ENCODE results near the gene RALGAPB. TPM values are rescaled to one million over a fixed set of nuclear protein-coding genes. Genes with fewer than 3 reads are reported as not detected.
"Not testable (repeated sequence)": the region's sequence is repeated elsewhere in the genome, so short reads cannot be mapped to it uniquely, and the experiment has no call there.

The RALGAPB gene
- total and polyA plus RNA-seq, 2 of the 13 experiments (the other 11 are each of a cell fraction or from before 2014, with no cell fraction given) = 17.6 to 30.6 TPM

DNA sequence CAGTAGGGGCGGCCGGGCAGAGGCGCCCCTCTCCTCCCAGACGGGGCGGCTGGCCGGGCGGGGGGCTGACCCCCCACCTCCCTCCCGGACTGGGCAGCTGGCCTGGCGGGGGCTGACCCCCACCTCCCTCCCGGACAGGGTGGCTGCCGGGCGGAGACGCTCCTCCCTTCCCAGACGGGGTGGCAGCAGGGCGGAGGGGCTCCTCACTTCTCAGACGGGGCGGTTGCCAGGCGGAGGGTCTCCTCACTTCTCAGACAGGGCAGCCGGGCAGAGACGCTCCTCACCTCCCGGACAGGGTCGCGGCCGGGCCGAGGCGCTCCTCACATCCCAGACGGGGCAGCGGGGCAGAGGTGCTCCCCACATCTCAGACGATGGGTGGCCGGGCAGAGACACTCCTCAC, 11.1 kb upstream of the RALGAPB start:
- H3K4me2 ChIP-seq (ENCODE audit: low read depth, low read length); CTCF ChIA-PET (ENCODE audit: low intra/inter-chr PET ratio, low total read pairs); H3K36me3 ChIP-seq (replicated peaks in 1 of 2; ENCODE audit: control insufficient read depth in 1 of 2, insufficient read depth in 2 of 2, low read length in 2 of 2); ATAC-seq; in situ Hi-C loops (cut with HindIII; ENCODE audit: extremely low pct_ligation_motif_present, low pct_unique_long_range_greater_than_20kb); H4K20me1 ChIP-seq (ENCODE audit: insufficient read depth, low read length); BruUV-seq (replicated peaks); DNase-seq (ENCODE audit: low spot score); H3K27ac ChIP-seq (ENCODE audit: extremely low read length, insufficient read depth, low read length); H3K4me3 ChIP-seq (replicated peaks in 1 of 3; ENCODE audit: insufficient read depth in 1 of 3, low read depth in 2 of 3, low read length in 3 of 3); POLR2A ChIA-PET; H3K9ac ChIP-seq (ENCODE audit: insufficient read depth, low read depth, low read length); H3K79me2 ChIP-seq (ENCODE audit: insufficient read depth, low read length); FAIRE-seq; H3K9me3 ChIP-seq (ENCODE audit: low read length); H3K27me3 ChIP-seq (ENCODE audit: control insufficient read depth in 1 of 2, insufficient read depth in 2 of 2, low read length in 2 of 2); H2AFZ ChIP-seq (ENCODE audit: low read length): not testable (repeated sequence)
- 73% methylated on average over 5 of the region's 30 CpGs for WGBS (ENCODE audit: low lambda C conversion rate)
- intact Hi-C loops (cut with micrococcal nuclease; ENCODE audit: unreplicated experiment) = loop anchor here (5.0 kb wide), 1 partner anchor 184 kb away; no protein-coding TSS in a partner anchor
- H3K4me1 ChIP-seq (ENCODE audit: insufficient read depth, low read length) = peaks cover 11% of the 10 kb centered on the region

GRCh38 chr20:38466171-38466570, 6.5 kb upstream of the RALGAPB start:
- ChIA-PET POLR2A (no interaction called here), CTCF (ENCODE audit: low intra/inter-chr PET ratio, low total read pairs) (no interaction called here)
- 14% methylated on average over 2 of the region's 2 CpGs for WGBS (ENCODE audit: low lambda C conversion rate)
- DNase-seq (ENCODE audit: low spot score) = no peak
- in situ Hi-C loops (cut with HindIII; ENCODE audit: extremely low pct_ligation_motif_present, low pct_unique_long_range_greater_than_20kb) (no loop called here), intact Hi-C loops (cut with micrococcal nuclease; ENCODE audit: unreplicated experiment) (no loop called here)
- no TSS peak for BruUV-seq (replicated peaks)
- H2AFZ ChIP-seq (ENCODE audit: low read length) = no peak overlapping the region
- no peaks in the 10 kb centered on the region for H3K27me3 ChIP-seq (ENCODE audit: control insufficient read depth in 1 of 2, insufficient read depth in 2 of 2, low read length in 2 of 2)
- no peaks in the 10 kb centered on the region for H3K79me2 ChIP-seq (ENCODE audit: insufficient read depth, low read length)
- no peaks in the 10 kb centered on the region for H3K9me3 ChIP-seq (ENCODE audit: low read length)
- no peak overlapping the region for H3K9ac ChIP-seq (ENCODE audit: insufficient read depth, low read depth, low read length)
- H3K4me3 ChIP-seq (replicated peaks in 1 of 3; ENCODE audit: insufficient read depth in 1 of 3, low read depth in 2 of 3, low read length in 3 of 3) = no peak overlapping the region
- no peaks in the 10 kb centered on the region for H3K36me3 ChIP-seq (replicated peaks in 1 of 2; ENCODE audit: control insufficient read depth in 1 of 2, insufficient read depth in 2 of 2, low read length in 2 of 2)
- ATAC-seq = no peak
- FAIRE-seq = no peak
- H3K4me2 ChIP-seq (ENCODE audit: low read depth, low read length) = no peak overlapping the region
- peaks cover 2% of the 10 kb centered on the region for H3K4me1 ChIP-seq (ENCODE audit: insufficient read depth, low read length)
- H3K27ac ChIP-seq (ENCODE audit: extremely low read length, insufficient read depth, low read length) = no peak overlapping the region
- H4K20me1 ChIP-seq (ENCODE audit: insufficient read depth, low read length) = no peaks in the 10 kb centered on the region
- TF ChIP-seq, protein P1, sequence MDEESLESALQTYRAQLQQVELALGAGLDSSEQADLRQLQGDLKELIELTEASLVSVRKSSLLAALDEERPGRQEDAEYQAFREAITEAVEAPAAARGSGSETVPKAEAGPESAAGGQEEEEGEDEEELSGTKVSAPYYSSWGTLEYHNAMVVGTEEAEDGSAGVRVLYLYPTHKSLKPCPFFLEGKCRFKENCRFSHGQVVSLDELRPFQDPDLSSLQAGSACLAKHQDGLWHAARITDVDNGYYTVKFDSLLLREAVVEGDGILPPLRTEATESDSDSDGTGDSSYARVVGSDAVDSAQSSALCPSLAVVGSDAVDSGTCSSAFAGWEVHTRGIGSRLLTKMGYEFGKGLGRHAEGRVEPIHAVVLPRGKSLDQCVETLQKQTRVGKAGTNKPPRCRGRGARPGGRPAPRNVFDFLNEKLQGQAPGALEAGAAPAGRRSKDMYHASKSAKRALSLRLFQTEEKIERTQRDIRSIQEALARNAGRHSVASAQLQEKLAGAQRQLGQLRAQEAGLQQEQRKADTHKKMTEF (CRISPR knock-in tag; IDR thresholded peaks at IDR 0.05) = no peak
- TF ChIP-seq CSRNP2 (CRISPR knock-in tag; conservative IDR thresholded peaks at IDR 0.05; ENCODE audit: low read depth) (no peak), ZNF546 (CRISPR knock-in tag; conservative IDR thresholded peaks at IDR 0.05) (no peak), TEF (CRISPR knock-in tag; IDR thresholded peaks at IDR 0.05) (no peak), BRCA1 (CRISPR knock-in tag; IDR thresholded peaks at IDR 0.05) (no peak)
- TF ChIP-seq, protein P2, sequence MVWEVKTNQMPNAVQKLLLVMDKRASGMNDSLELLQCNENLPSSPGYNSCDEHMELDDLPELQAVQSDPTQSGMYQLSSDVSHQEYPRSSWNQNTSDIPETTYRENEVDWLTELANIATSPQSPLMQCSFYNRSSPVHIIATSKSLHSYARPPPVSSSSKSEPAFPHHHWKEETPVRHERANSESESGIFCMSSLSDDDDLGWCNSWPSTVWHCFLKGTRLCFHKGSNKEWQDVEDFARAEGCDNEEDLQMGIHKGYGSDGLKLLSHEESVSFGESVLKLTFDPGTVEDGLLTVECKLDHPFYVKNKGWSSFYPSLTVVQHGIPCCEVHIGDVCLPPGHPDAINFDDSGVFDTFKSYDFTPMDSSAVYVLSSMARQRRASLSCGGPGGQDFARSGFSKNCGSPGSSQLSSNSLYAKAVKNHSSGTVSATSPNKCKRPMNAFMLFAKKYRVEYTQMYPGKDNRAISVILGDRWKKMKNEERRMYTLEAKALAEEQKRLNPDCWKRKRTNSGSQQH (CRISPR knock-in tag; IDR thresholded peaks at IDR 0.05; ENCODE audit: low read depth) = no peak
- TF ChIP-seq, protein P3, sequence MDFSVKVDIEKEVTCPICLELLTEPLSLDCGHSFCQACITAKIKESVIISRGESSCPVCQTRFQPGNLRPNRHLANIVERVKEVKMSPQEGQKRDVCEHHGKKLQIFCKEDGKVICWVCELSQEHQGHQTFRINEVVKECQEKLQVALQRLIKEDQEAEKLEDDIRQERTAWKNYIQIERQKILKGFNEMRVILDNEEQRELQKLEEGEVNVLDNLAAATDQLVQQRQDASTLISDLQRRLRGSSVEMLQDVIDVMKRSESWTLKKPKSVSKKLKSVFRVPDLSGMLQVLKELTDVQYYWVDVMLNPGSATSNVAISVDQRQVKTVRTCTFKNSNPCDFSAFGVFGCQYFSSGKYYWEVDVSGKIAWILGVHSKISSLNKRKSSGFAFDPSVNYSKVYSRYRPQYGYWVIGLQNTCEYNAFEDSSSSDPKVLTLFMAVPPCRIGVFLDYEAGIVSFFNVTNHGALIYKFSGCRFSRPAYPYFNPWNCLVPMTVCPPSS (IDR thresholded peaks at IDR 0.05) = no peak
- TF ChIP-seq, protein P4, sequence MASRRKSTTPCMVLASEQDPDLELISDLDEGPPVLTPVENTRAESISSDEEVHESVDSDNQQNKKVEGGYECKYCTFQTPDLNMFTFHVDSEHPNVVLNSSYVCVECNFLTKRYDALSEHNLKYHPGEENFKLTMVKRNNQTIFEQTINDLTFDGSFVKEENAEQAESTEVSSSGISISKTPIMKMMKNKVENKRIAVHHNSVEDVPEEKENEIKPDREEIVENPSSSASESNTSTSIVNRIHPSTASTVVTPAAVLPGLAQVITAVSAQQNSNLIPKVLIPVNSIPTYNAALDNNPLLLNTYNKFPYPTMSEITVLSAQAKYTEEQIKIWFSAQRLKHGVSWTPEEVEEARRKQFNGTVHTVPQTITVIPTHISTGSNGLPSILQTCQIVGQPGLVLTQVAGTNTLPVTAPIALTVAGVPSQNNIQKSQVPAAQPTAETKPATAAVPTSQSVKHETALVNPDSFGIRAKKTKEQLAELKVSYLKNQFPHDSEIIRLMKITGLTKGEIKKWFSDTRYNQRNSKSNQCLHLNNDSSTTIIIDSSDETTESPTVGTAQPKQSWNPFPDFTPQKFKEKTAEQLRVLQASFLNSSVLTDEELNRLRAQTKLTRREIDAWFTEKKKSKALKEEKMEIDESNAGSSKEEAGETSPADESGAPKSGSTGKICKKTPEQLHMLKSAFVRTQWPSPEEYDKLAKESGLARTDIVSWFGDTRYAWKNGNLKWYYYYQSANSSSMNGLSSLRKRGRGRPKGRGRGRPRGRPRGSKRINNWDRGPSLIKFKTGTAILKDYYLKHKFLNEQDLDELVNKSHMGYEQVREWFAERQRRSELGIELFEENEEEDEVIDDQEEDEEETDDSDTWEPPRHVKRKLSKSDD (CRISPR knock-in tag; IDR thresholded peaks at IDR 0.05; ENCODE audit: low read depth) = no peak
